A549 (cell line): Measurements from ENCODE around the gene AGBL4. TPM values are rescaled to one million over a fixed set of nuclear protein-coding genes. Genes with fewer than 3 reads are reported as not detected.

Experiments used
- ATAC-seq, 2 experiments: fragments of 200-7000 bp in 1 of 2; fragments of >200 bp in 1 of 2; cut with Nextera tagmentation in 1 of 2; cut with Tn5 transposase in 1 of 2; 3 replicates each; pipeline versions ENCODE4 v1.8.0 to v1.9.1; 2018 to 2020; ENCODE audit warnings: mild to moderate bottlenecking in 1 of 2, moderate library complexity in 1 of 2
- CTCF ChIA-PET: fragments of 300-600 bp; sonication (Branson Sonifier 250); formaldehyde crosslinking; extraction: SDS; loops from one replicate; lab custom pipeline; 2021; ENCODE audit warnings: antibody characterized with exemption, inconsistent platforms; lab: Yijun Ruan, JAX
- POLR2A ChIA-PET: fragments of 350-600 bp; formaldehyde crosslinking; extraction: SDS; loops from one replicate; lab custom pipeline; 2021; ENCODE audit warnings: antibody characterized with exemption, inconsistent platforms; lab: Yijun Ruan, JAX
- DNase-seq, 2 experiments: peaks; one replicate each; pipeline versions ENCODE4 v3.0.0 to v3.0.0-alpha.2; 2011 to 2016; ENCODE audit warnings: low read depth in 1 of 2, low spot score in 1 of 2
- FAIRE-seq: peaks from 2 replicates; lab custom pipeline; 2011; peaks lifted over from hg19 to GRCh38; lab: Jason Lieb, UNC
- H3K27ac ChIP-seq, 2 experiments: fragments of >200 bp; sonication (Bioruptor Twin); formaldehyde crosslinking; 3 replicates each; pipeline ENCODE4 v1.5.1; 2016 to 2017
- H3K4me1 ChIP-seq: fragments of >200 bp; sonication (Bioruptor Twin); formaldehyde crosslinking; 3 replicates; pipeline ENCODE4 v1.6.1; 2016
- H3K4me2 ChIP-seq: fragments of >200 bp; sonication (Bioruptor Twin); formaldehyde crosslinking; 3 replicates; pipeline ENCODE4 v1.6.1; 2016
- H3K4me3 ChIP-seq: fragments of >200 bp; sonication (Bioruptor Twin); formaldehyde crosslinking; 3 replicates; pipeline ENCODE4 v1.5.1; 2016
- H3K9me3 ChIP-seq: fragments of >200 bp; sonication (Bioruptor Twin); formaldehyde crosslinking; 3 replicates; pipeline ENCODE4 v1.6.1; 2016
- ATOH8 ChIP-seq: fragments of 250-450 bp; sonication (Bioruptor Pico); IDR thresholded peaks from 2 replicates; pipeline ENCODE4 v1.5.0; 2020; ENCODE audit warnings: low read depth, mild to moderate bottlenecking, moderate library complexity
- CBX8 ChIP-seq: fragments of 200-600 bp; sonication (generic); IDR thresholded peaks from 2 replicates; pipeline ENCODE4 v1.6.1; 2016
- CHD4 ChIP-seq: fragments of 200-600 bp; sonication (generic); IDR thresholded peaks from 2 replicates; pipeline ENCODE4 v1.6.1; 2016; ENCODE audit warnings: antibody characterized with exemption, mild to moderate bottlenecking, borderline replicate concordance
- CTCF ChIP-seq: fragments of >200 bp; sonication (Bioruptor Twin); formaldehyde crosslinking; IDR thresholded peaks from 3 replicates; pipeline ENCODE4 v1.5.1; 2016
- FOSL2 ChIP-seq, 2 experiments: fragments of 450-650 bp in 1 of 2; fragments of >200 bp in 1 of 2; sonication (Bioruptor Twin) in 1 of 2; formaldehyde crosslinking; IDR thresholded peaks; 2 replicates each; pipeline versions ENCODE4 v1.5.0 to v1.6.1; 2016 to 2020; ENCODE audit warnings: mild to moderate bottlenecking in 1 of 2, moderate library complexity in 1 of 2
- GATA3 ChIP-seq: IDR thresholded peaks from 2 replicates; pipeline ENCODE4 v1.6.1; 2012; ENCODE audit warnings: borderline replicate concordance
- HOXB5 ChIP-seq: fragments of 250-450 bp; sonication (Bioruptor Pico); IDR thresholded peaks from 2 replicates; pipeline ENCODE4 v1.5.0; 2020; ENCODE audit warnings: mild to moderate bottlenecking, moderate library complexity
- MAX ChIP-seq: IDR thresholded peaks from 2 replicates; pipeline ENCODE4 v1.6.1; 2012
- NR3C1 ChIP-seq: fragments of >200 bp; sonication (Bioruptor Twin); formaldehyde crosslinking; IDR thresholded peaks from 3 replicates; pipeline ENCODE4 v1.6.1; 2017
- PBX3 ChIP-seq: IDR thresholded peaks from 2 replicates; pipeline ENCODE4 v1.6.1; 2012
- RAD21 ChIP-seq, 2 experiments: fragments of >200 bp in 1 of 2; sonication (Bioruptor Twin) in 1 of 2; formaldehyde crosslinking in 1 of 2; IDR thresholded peaks in 1 of 2; conservative IDR thresholded peaks in 1 of 2; 2 replicates in 1 of 2; 3 replicates in 1 of 2; pipeline ENCODE4 v1.6.1; 2012 to 2018; ENCODE audit warnings: inconsistent platforms in 1 of 2
- RARB ChIP-seq: fragments of 250-450 bp; sonication (Bioruptor Pico); IDR thresholded peaks from 2 replicates; pipeline ENCODE4 v1.8.0; 2021; ENCODE audit warnings: mild to moderate bottlenecking, moderate library complexity
- SMC3 ChIP-seq: fragments of >200 bp; sonication (Bioruptor Twin); formaldehyde crosslinking; IDR thresholded peaks from 3 replicates; pipeline ENCODE4 v1.6.1; 2018; ENCODE audit warnings: inconsistent platforms
- SREBF2 ChIP-seq: fragments of 450-650 bp; IDR thresholded peaks from 2 replicates; pipeline ENCODE4 v1.6.1; 2014; ENCODE audit warnings: mild to moderate bottlenecking, moderate library complexity
- USF2 ChIP-seq: fragments of 450-650 bp; IDR thresholded peaks from 2 replicates; pipeline ENCODE4 v1.6.1; 2014; ENCODE audit warnings: antibody characterized with exemption
- ZNF302 ChIP-seq: fragments of 250-450 bp; sonication (Bioruptor Pico); IDR thresholded peaks from 2 replicates; pipeline ENCODE4 v1.9.0; 2021; ENCODE audit warnings: inconsistent platforms, mild to moderate bottlenecking, moderate library complexity
- WGBS: methylation state at CpG from one replicate; pipeline ENCODE4 v1.1.6; 2017; ENCODE audit errors: missing lambda C conversion rate; 5-methylcytosine and 5-hydroxymethylcytosine counted together
- polyA plus RNA-seq, 4 experiments: library from polyadenylated mRNA; depleted of rRNA in 3 of 4; stranded (reverse); fragments of >200 nt; fragmentation: RNase III in 1 of 4; extraction: RNeasy Plus Mini Kit Qiagen cat#74134 plus additional on column Dnase treatment in 1 of 4; gene quantifications; 2 replicates in 3 of 4; 3 replicates in 1 of 4; pipeline ENCODE4 v1.2.3, GENCODE V29; 2011 to 2017

Gene AGBL4
- polyA plus RNA-seq, 2 of the 4 experiments (the other 2 are of a cell fraction): not detected

GRCh38 chr1:48572646-48573258 is 1451.0 kb downstream of the AGBL4 start:
- CTCF ChIA-PET: interaction anchor here (0.6 to 2.2 kb wide), 11 partner anchors 9 to 1774 kb away, joined by 3 to 9 read pairs (median 5); no protein-coding TSS in a partner anchor
- WGBS: 48% methylated on average over 7 of the region's 7 CpGs
- no peak for FAIRE-seq

GRCh38 chr1:48572134-48572533 is 1451.6 kb downstream of the AGBL4 start:
- POLR2A ChIA-PET: no interaction called here

More at GRCh38 chr1:48572646-48573258, 1451.0 kb downstream of the AGBL4 start:
- DNase-seq (peak; percentile 25 to 42), ATAC-seq (peak; percentile 92 to 97)
- no peaks in the 10 kb centered on the region for H3K9me3 ChIP-seq
- no peaks in the 10 kb centered on the region for H3K4me1 ChIP-seq
- no peak overlapping the region for H3K4me2 ChIP-seq
- TF ChIP-seq RAD21 (conservative IDR thresholded peaks at IDR 0.05 in 1 of 2, IDR thresholded peaks at IDR 0.05 in 1 of 2): peak; percentile 63 to 76
- peak; percentile 43 for TF ChIP-seq CTCF
- peak; percentile 54; the same call in 2 of the 3 replicates for TF ChIP-seq SMC3
- TF ChIP-seq CBX8: no peak
- no peak overlapping the region for H3K4me3 ChIP-seq
- no peak overlapping the region for H3K27ac ChIP-seq
- POLR2A ChIA-PET: no interaction called here

More at GRCh38 chr1:48572134-48572533, 1451.6 kb downstream of the AGBL4 start:
- CTCF ChIA-PET: interaction anchor here (0.6 to 2.2 kb wide), 10 partner anchors 10 to 1775 kb away, joined by 3 to 9 read pairs (median 5); no protein-coding TSS in a partner anchor
- no peaks in the 10 kb centered on the region for H3K9me3 ChIP-seq
- DNase-seq (no peak), FAIRE-seq (no peak), ATAC-seq (no peak)
- no peak overlapping the region for H3K4me2 ChIP-seq
- H3K27ac ChIP-seq: no peak overlapping the region
- H3K4me1 ChIP-seq: no peaks in the 10 kb centered on the region
- 20% methylated on average over 4 of the region's 4 CpGs for WGBS
- no peak for TF ChIP-seq ATOH8 (CRISPR knock-in tag)
- TF ChIP-seq RARB (CRISPR knock-in tag): no peak
- TF ChIP-seq USF2: no peak
- TF ChIP-seq SREBF2: no peak
- no peak for TF ChIP-seq HOXB5 (CRISPR knock-in tag)
- TF ChIP-seq MAX: no peak
- no peak for TF ChIP-seq PBX3
- TF ChIP-seq ZNF302 (CRISPR knock-in tag): no peak
- TF ChIP-seq GATA3: no peak
- no peak for TF ChIP-seq NR3C1
- no peak for TF ChIP-seq FOSL2 (IDR thresholded peaks at IDR 0.05)
- TF ChIP-seq FOSL2 (CRISPR knock-in tag; IDR thresholded peaks at IDR 0.05): no peak
- no peak for TF ChIP-seq CTCF
- TF ChIP-seq CHD4: no peak
- H3K4me3 ChIP-seq: no peak overlapping the region
